Kidney epithelial cell (primary cell): ENCODE results near the gene LACRT. TPM values are rescaled to one million over a fixed set of nuclear protein-coding genes. Genes with fewer than 3 reads are reported as not detected.

Experiments
- DNase-seq: peaks from one replicate; pipeline ENCODE4 v3.0.0-alpha.2; 2010; ENCODE audit warnings: low read depth
- H3K27me3 ChIP-seq: 2 replicates; pipeline ENCODE4 v1.6.0; 2011; ENCODE audit warnings: low read length; ENCODE audit not compliant: control insufficient read depth, insufficient read depth
- H3K36me3 ChIP-seq: 2 replicates; pipeline ENCODE4 v1.5.1; 2011; ENCODE audit warnings: low read length; ENCODE audit not compliant: control insufficient read depth, insufficient read depth
- H3K4me3 ChIP-seq: 2 replicates; pipeline ENCODE4 v1.5.1; 2011; ENCODE audit warnings: low read depth, mild to moderate bottlenecking, control low read depth, low read length
- CTCF ChIP-seq: IDR thresholded peaks from 2 replicates; pipeline ENCODE4 v1.5.1; 2011; ENCODE audit warnings: mild to moderate bottlenecking, moderate library complexity, low read length, control low read depth, inconsistent platforms; ENCODE audit not compliant: insufficient read depth, poor library complexity, severe bottlenecking
- total RNA-seq: library from RNA; depleted of rRNA; stranded (reverse); fragments of >200 nt; gene quantifications from 2 replicates; pipeline ENCODE4 v1.2.3, GENCODE V29; 2015

Gene LACRT
- total RNA-seq, 1 donor from 2014 or later, result not detected

GRCh38 chr12:54595471-54595870 is 39.2 kb downstream of the LACRT start:
- DNase-seq, result no peak
- Histone ChIP-seq H3K27me3 (no peaks in the 10 kb centered on the region), H3K36me3 (no peaks in the 10 kb centered on the region), H3K4me3 (no peak overlapping the region)
- no peak for TF ChIP-seq CTCF

GRCh38 chr12:54593725-54594124 is 41.0 kb downstream of the LACRT start:
- peak; percentile 39 for DNase-seq
- Histone ChIP-seq H3K36me3 (no peaks in the 10 kb centered on the region), H3K27me3 (no peaks in the 10 kb centered on the region), H3K4me3 (no peak overlapping the region)
- TF ChIP-seq CTCF, result no peak

GRCh38 chr12:54593135-54593534 is 41.6 kb downstream of the LACRT start:
- peaks cover under 1% of the 10 kb centered on the region for H3K27me3 ChIP-seq
- H3K4me3 ChIP-seq, result no peak overlapping the region
- no peaks in the 10 kb centered on the region for H3K36me3 ChIP-seq
- peak; percentile 44 for DNase-seq
- no peak for TF ChIP-seq CTCF

GRCh38 chr12:54592316-54592715 is 42.4 kb downstream of the LACRT start:
- Histone ChIP-seq H3K27me3 (peaks cover 6% of the 10 kb centered on the region), H3K4me3 (no peak overlapping the region), H3K36me3 (no peaks in the 10 kb centered on the region)
- peak; percentile 83 for DNase-seq
- TF ChIP-seq CTCF, result no peak

GRCh38 chr12:54590978-54591591 is 43.6 kb downstream of the LACRT start:
- H3K27me3 ChIP-seq, result peaks cover 6% of the 10 kb centered on the region
- no peak for TF ChIP-seq CTCF
- H3K4me3 ChIP-seq, result no peak overlapping the region
- H3K36me3 ChIP-seq, result no peaks in the 10 kb centered on the region
- DNase-seq, result no peak

GRCh38 chr12:54589964-54590363 is 44.7 kb downstream of the LACRT start:
- Histone ChIP-seq H3K27me3 (peaks cover 6% of the 10 kb centered on the region), H3K36me3 (no peaks in the 10 kb centered on the region), H3K4me3 (no peak overlapping the region)
- TF ChIP-seq CTCF, result no peak
- DNase-seq, result no peak
